AG10803 (cell line): Measurements from ENCODE around the gene NANS.
"Not testable (repeated sequence)": the region's sequence is repeated elsewhere in the genome, so short reads cannot be mapped to it uniquely, and the experiment has no call there.

Experiments used
- DNase-seq: peaks from one replicate; pipeline ENCODE4 v3.0.0; 2010; ENCODE audit warnings: low read depth
- H3K4me3 ChIP-seq: 2 replicates; pipeline ENCODE4 v1.5.1; 2011; ENCODE audit warnings: mild to moderate bottlenecking, low read length, control low read depth
- TF ChIP-seq, protein P1 (sequence below): conservative IDR thresholded peaks from 2 replicates; pipeline ENCODE4 v1.5.1; 2011; ENCODE audit warnings: mild to moderate bottlenecking, low read length, control low read depth, inconsistent platforms

Gene NANS

DNA sequence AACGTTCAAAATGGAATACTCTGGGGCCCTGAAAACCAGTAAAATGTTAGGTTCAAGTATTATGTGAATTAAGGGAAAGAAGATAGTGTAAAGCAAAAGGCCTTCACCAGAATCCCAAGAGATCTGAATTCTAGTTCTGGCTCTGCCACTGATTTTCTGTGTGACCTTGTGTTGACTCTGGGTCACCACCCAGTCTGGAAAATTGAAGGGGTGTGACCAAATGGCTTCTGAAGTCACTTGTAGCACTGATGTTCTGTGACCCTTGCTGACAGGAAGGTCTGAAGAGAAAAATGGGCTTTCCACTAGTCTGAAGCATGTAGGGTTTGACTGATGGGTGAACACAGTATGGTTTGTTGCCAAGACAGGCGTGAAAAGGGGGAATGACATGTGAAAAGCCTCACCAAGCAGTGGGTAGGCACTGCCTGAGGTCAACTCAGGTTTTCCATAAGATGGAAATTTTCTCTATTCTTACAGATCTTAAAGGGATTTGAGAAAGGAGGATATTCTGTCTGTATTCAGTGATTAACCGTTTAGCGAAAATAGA, 40.3 kb upstream of the NANS start:
- DNase-seq, result no peak
- TF ChIP-seq, protein P1, sequence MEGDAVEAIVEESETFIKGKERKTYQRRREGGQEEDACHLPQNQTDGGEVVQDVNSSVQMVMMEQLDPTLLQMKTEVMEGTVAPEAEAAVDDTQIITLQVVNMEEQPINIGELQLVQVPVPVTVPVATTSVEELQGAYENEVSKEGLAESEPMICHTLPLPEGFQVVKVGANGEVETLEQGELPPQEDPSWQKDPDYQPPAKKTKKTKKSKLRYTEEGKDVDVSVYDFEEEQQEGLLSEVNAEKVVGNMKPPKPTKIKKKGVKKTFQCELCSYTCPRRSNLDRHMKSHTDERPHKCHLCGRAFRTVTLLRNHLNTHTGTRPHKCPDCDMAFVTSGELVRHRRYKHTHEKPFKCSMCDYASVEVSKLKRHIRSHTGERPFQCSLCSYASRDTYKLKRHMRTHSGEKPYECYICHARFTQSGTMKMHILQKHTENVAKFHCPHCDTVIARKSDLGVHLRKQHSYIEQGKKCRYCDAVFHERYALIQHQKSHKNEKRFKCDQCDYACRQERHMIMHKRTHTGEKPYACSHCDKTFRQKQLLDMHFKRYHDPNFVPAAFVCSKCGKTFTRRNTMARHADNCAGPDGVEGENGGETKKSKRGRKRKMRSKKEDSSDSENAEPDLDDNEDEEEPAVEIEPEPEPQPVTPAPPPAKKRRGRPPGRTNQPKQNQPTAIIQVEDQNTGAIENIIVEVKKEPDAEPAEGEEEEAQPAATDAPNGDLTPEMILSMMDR, result no peak

GRCh38 chr9:98017306-98017705, 39.2 kb upstream of the NANS start:
- H3K4me3 ChIP-seq, result no peak overlapping the region
- no peak for DNase-seq
- TF ChIP-seq, protein P1, result no peak

More for the DNA sequence above, 40.3 kb upstream of the NANS start:
- no peak overlapping the region for H3K4me3 ChIP-seq

GRCh38 chr9:98018347-98018746, 38.2 kb upstream of the NANS start:
- DNase-seq, result no peak
- H3K4me3 ChIP-seq, result no peak overlapping the region
- TF ChIP-seq, protein P1, result no peak

GRCh38 chr9:98019098-98019497, 37.4 kb upstream of the NANS start:
- DNase-seq, result no peak

DNA sequence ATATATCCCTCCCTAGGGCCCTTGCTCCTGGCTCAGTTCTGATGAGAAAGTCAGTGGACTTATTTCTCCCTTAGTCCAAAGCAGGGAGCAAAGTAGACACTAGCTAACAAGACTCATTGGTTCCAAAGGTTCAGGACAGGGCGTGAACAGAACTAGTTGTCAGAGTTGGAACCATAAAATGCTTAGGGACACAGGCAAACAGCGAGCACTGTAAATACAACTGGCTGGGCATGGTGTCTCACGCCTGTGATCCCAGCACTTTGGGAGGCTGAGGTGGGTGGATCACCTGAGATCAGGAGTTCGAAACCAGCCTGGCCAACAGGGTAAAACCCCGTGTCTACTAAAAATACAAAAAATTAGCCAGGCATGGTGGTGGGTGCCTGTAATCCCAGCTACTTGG, 36.7 kb upstream of the NANS start:
- DNase-seq, result not testable (repeated sequence)

More at GRCh38 chr9:98019098-98019497, 37.4 kb upstream of the NANS start:
- TF ChIP-seq, protein P1, result no peak
- H3K4me3 ChIP-seq, result no peak overlapping the region

DNA sequence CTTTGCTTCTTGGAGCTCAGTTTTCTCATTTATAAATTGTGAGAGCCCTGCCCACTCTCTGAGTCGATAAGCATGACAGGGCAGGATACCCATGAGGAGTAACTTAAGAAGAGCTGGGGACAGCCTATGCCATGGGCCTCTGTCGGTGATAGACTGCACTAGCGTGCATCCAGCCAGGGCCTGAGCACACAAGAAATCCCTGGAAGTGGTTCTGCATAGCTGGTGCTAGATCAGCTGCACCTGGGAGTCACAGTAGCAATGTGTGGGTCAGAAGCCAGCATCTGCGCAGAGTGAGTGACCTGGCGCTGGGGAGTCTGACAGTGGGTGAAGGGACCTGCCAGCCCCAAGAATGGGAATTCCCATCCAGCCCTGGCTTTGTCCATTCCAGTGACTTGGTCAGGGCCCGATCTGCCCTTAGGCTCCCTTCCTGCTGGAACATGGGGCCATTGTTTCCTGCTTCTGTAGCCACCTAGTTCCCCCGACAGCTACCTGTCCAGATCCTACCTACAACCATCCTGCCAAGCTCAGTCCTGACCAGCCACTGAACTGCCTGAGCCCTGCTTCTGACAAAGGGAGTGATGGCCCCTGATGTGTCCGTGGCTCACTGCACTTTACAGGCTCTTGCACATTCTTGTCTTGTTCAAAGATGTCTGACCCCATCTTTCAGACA, 35.9 kb upstream of the NANS start:
- no peak overlapping the region for H3K4me3 ChIP-seq
- TF ChIP-seq, protein P1, result no peak
- DNase-seq, result no peak

More for the DNA sequence above, 36.7 kb upstream of the NANS start:
- not testable (repeated sequence) for H3K4me3 ChIP-seq

GRCh38 chr9:98021306-98022040, 35.1 kb upstream of the NANS start:
- TF ChIP-seq, protein P1, result no peak
- H3K4me3 ChIP-seq, result no peak overlapping the region
- no peak for DNase-seq
